ENCODE data around the gene MAGIX. TPM values are rescaled to one million over a fixed set of nuclear protein-coding genes. Genes with fewer than 3 reads are reported as not detected.
"Not testable (repeated sequence)": the region's sequence is repeated elsewhere in the genome, so short reads cannot be mapped to it uniquely, and the experiment has no call there.

Gene MAGIX
- total RNA-seq, 1 donor = 1.8 TPM

GRCh38 chrX:49147282-49147681, 15.3 kb upstream of the MAGIX start:
- H3K9me3 ChIP-seq (ENCODE audit: low read depth, low read length) = no peaks in the 10 kb centered on the region
- DNase-seq (ENCODE audit: insufficient read length, low spot score, missing footprints) = no peak
- no peaks in the 10 kb centered on the region for H3K36me3 ChIP-seq (ENCODE audit: insufficient read depth, low read length)
- H3K4me3 ChIP-seq (ENCODE audit: insufficient read depth, low read length) = no peak overlapping the region
- H3K4me1 ChIP-seq (ENCODE audit: insufficient read depth, low read length) = no peaks in the 10 kb centered on the region
- no peak overlapping the region for H3K27ac ChIP-seq (ENCODE audit: low read depth, low read length)
- no peaks in the 10 kb centered on the region for H3K79me2 ChIP-seq (ENCODE audit: insufficient read depth, low read length)
- no peak for TF ChIP-seq CTCF (IDR thresholded peaks at IDR 0.05; ENCODE audit: extremely low read depth, low read depth, low read length)
- H3K4me2 ChIP-seq (ENCODE audit: insufficient read depth, low read length) = no peak overlapping the region
- H2AFZ ChIP-seq (ENCODE audit: low read length) = no peak overlapping the region
- no peaks in the 10 kb centered on the region for H4K20me1 ChIP-seq (ENCODE audit: insufficient read depth, low read length)
- no peaks in the 10 kb centered on the region for H3K27me3 ChIP-seq (ENCODE audit: insufficient read depth, low read length)

GRCh38 chrX:49147936-49148335, 14.6 kb upstream of the MAGIX start:
- no peaks in the 10 kb centered on the region for H3K79me2 ChIP-seq (ENCODE audit: insufficient read depth, low read length)
- no peak overlapping the region for H3K4me2 ChIP-seq (ENCODE audit: insufficient read depth, low read length)
- no peaks in the 10 kb centered on the region for H3K27me3 ChIP-seq (ENCODE audit: insufficient read depth, low read length)
- H3K4me1 ChIP-seq (ENCODE audit: insufficient read depth, low read length) = no peaks in the 10 kb centered on the region
- H3K36me3 ChIP-seq (ENCODE audit: insufficient read depth, low read length) = no peaks in the 10 kb centered on the region
- no peaks in the 10 kb centered on the region for H3K9me3 ChIP-seq (ENCODE audit: low read depth, low read length)
- no peak overlapping the region for H3K4me3 ChIP-seq (ENCODE audit: insufficient read depth, low read length)
- H4K20me1 ChIP-seq (ENCODE audit: insufficient read depth, low read length) = no peaks in the 10 kb centered on the region
- H3K27ac ChIP-seq (ENCODE audit: low read depth, low read length) = no peak overlapping the region
- no peak for TF ChIP-seq CTCF (IDR thresholded peaks at IDR 0.05; ENCODE audit: extremely low read depth, low read depth, low read length)
- no peak for DNase-seq (ENCODE audit: insufficient read length, low spot score, missing footprints)
- no peak overlapping the region for H2AFZ ChIP-seq (ENCODE audit: low read length)

GRCh38 chrX:49148390-49149100, 14.0 kb upstream of the MAGIX start:
- H3K36me3 ChIP-seq (ENCODE audit: insufficient read depth, low read length); H3K79me2 ChIP-seq (ENCODE audit: insufficient read depth, low read length); H3K4me1 ChIP-seq (ENCODE audit: insufficient read depth, low read length); H3K4me2 ChIP-seq (ENCODE audit: insufficient read depth, low read length); H3K4me3 ChIP-seq (ENCODE audit: insufficient read depth, low read length); H3K27ac ChIP-seq (ENCODE audit: low read depth, low read length); H3K27me3 ChIP-seq (ENCODE audit: insufficient read depth, low read length); H4K20me1 ChIP-seq (ENCODE audit: insufficient read depth, low read length); H3K9me3 ChIP-seq (ENCODE audit: low read depth, low read length); H2AFZ ChIP-seq (ENCODE audit: low read length); DNase-seq (ENCODE audit: insufficient read length, low spot score, missing footprints): not testable (repeated sequence)

- H2AFZ ChIP-seq (ENCODE audit: low read length); H3K4me1 ChIP-seq (ENCODE audit: insufficient read depth, low read length); H3K36me3 ChIP-seq (ENCODE audit: insufficient read depth, low read length); H3K79me2 ChIP-seq (ENCODE audit: insufficient read depth, low read length); H4K20me1 ChIP-seq (ENCODE audit: insufficient read depth, low read length); H3K9me3 ChIP-seq (ENCODE audit: low read depth, low read length); H3K4me3 ChIP-seq (ENCODE audit: insufficient read depth, low read length); H3K27ac ChIP-seq (ENCODE audit: low read depth, low read length); DNase-seq (ENCODE audit: insufficient read length, low spot score, missing footprints); H3K4me2 ChIP-seq (ENCODE audit: insufficient read depth, low read length); H3K27me3 ChIP-seq (ENCODE audit: insufficient read depth, low read length): not testable (repeated sequence)
These were observed 13.3 kb upstream of the MAGIX start for GRCh38 chrX:49149291-49149690.

GRCh38 chrX:49153467-49153866, 9.1 kb upstream of the MAGIX start:
- no peaks in the 10 kb centered on the region for H3K4me1 ChIP-seq (ENCODE audit: insufficient read depth, low read length)
- H4K20me1 ChIP-seq (ENCODE audit: insufficient read depth, low read length) = no peaks in the 10 kb centered on the region
- H3K9me3 ChIP-seq (ENCODE audit: low read depth, low read length) = no peaks in the 10 kb centered on the region

More at GRCh38 chrX:49153467-49153866, 9.1 kb upstream of the MAGIX start:
- Histone ChIP-seq H3K4me3 (ENCODE audit: insufficient read depth, low read length) (no peak overlapping the region), H3K4me2 (ENCODE audit: insufficient read depth, low read length) (no peak overlapping the region), H3K27me3 (ENCODE audit: insufficient read depth, low read length) (no peaks in the 10 kb centered on the region), H3K27ac (ENCODE audit: low read depth, low read length) (no peak overlapping the region), H3K36me3 (ENCODE audit: insufficient read depth, low read length) (no peaks in the 10 kb centered on the region), H3K79me2 (ENCODE audit: insufficient read depth, low read length) (no peaks in the 10 kb centered on the region), H2AFZ (ENCODE audit: low read length) (no peak overlapping the region)
- no peak for TF ChIP-seq CTCF (IDR thresholded peaks at IDR 0.05; ENCODE audit: extremely low read depth, low read depth, low read length)
- peak; percentile 67 for DNase-seq (ENCODE audit: insufficient read length, low spot score, missing footprints)
